NCI-H128 (cell line): ENCODE data around the gene TSPAN13.

Experiments
- DNase-seq: peaks from one replicate; lab custom pipeline; 2025; ENCODE audit not compliant: unreplicated experiment; lab: John Stamatoyannopoulos, UW

TSPAN13 gene

GRCh38 chr7:16753102-16753931, at the start of gene TSPAN13:
TSPAN13 (plus strand) TSS chr7:16753755; CDS start chr7:16753968, 213 bp downstream.
- peak; percentile 82 for DNase-seq

- DNase-seq, result no peak
Observed at GRCh38 chr7:16708511-16708910, 45.0 kb upstream of the TSPAN13 start.

GRCh38 chr7:16708980-16709379, 44.6 kb upstream of the TSPAN13 start:
- no peak for DNase-seq

GRCh38 chr7:16710651-16711050, 42.9 kb upstream of the TSPAN13 start:
- no peak for DNase-seq

- no peak for DNase-seq
Observed at GRCh38 chr7:16711730-16712129, 41.8 kb upstream of the TSPAN13 start.

- DNase-seq, result no peak
Observed at GRCh38 chr7:16712916-16713315, 40.6 kb upstream of the TSPAN13 start.

- DNase-seq, result no peak
Observed at GRCh38 chr7:16715928-16716327, 37.6 kb upstream of the TSPAN13 start.

GRCh38 chr7:16718111-16718656, 35.4 kb upstream of the TSPAN13 start:
- no peak for DNase-seq

GRCh38 chr7:16719699-16720098, 33.9 kb upstream of the TSPAN13 start:
- no peak for DNase-seq

GRCh38 chr7:16721541-16721940, 32.0 kb upstream of the TSPAN13 start:
- no peak for DNase-seq

GRCh38 chr7:16724344-16724743, 29.2 kb upstream of the TSPAN13 start:
- no peak for DNase-seq

GRCh38 chr7:16726189-16726588, 27.4 kb upstream of the TSPAN13 start:
- no peak for DNase-seq

- no peak for DNase-seq
Observed at GRCh38 chr7:16727736-16728135, 25.8 kb upstream of the TSPAN13 start.

GRCh38 chr7:16728811-16729210, 24.7 kb upstream of the TSPAN13 start:
- DNase-seq, result no peak

GRCh38 chr7:16729541-16729940, 24.0 kb upstream of the TSPAN13 start:
- no peak for DNase-seq

- DNase-seq, result no peak
Observed at GRCh38 chr7:16730937-16731336, 22.6 kb upstream of the TSPAN13 start.

GRCh38 chr7:16732828-16733227, 20.7 kb upstream of the TSPAN13 start:
- DNase-seq, result no peak

- DNase-seq, result no peak
Observed at GRCh38 chr7:16734148-16734726, 19.3 kb upstream of the TSPAN13 start.

GRCh38 chr7:16735020-16735419, 18.5 kb upstream of the TSPAN13 start:
- no peak for DNase-seq

GRCh38 chr7:16738011-16738688, 15.4 kb upstream of the TSPAN13 start:
- no peak for DNase-seq

- no peak for DNase-seq
Observed at GRCh38 chr7:16739863-16740622, 13.5 kb upstream of the TSPAN13 start.
